ENCODE measurements around the gene ADSS1.

- no peak for TF ChIP-seq CTCF (IDR thresholded peaks at IDR 0.05)
- TF ChIP-seq ZFX (IDR thresholded peaks at IDR 0.05; ENCODE audit: borderline replicate concordance) = no peak
Observed at GRCh38 chr14:104701383-104702076, 22.5 kb upstream of the ADSS1 start.
